ENCODE measurements around the gene IDI2. TPM values are rescaled to one million over a fixed set of nuclear protein-coding genes. Genes with fewer than 3 reads are reported as not detected.

The IDI2 gene
- total and polyA plus RNA-seq, 2 of the 13 experiments (the other 11 are each of a cell fraction or from before 2014, with no cell fraction given): not detected

DNA sequence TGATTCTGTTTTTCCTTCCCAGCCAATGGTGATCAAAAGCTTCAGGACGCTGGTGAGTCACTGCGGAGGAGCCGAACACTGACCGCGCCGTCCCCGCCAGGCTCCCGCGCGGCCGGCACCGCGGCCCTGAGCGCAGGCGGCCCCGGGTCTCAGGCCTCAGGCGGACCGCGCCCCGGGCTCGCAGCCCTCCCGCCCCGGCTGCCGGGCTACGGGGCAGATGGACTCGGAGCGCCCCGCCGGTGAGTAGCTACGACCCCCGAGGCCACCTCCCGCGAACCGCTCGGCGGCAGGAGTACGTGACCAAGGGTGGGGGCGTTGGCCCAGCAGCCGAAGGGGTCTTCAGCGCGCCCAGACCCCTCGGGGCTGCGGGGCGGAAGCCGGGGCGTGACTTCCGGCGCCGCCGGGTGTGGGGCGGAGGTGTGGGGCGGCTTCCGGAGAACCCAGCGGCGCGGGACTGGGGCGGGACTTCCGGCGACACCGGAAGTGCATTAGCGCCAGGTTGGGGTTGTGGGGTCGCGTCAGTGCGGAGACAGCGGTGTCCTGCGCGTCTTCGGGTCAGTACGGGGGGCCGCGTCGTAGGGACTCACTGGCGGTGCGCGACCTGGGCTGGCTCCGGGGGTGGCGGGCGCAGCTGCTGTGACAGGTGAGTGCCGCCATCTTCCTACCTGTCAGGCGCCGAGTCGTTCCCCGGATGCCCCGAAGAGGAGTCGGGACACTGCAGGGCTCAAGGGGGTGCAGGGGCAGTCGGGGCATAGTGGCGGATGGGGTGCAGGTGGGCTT, 30.9 kb upstream of the IDI2 start, which contains the start of gene WDR37 (continued):
- TF ChIP-seq, protein P1, sequence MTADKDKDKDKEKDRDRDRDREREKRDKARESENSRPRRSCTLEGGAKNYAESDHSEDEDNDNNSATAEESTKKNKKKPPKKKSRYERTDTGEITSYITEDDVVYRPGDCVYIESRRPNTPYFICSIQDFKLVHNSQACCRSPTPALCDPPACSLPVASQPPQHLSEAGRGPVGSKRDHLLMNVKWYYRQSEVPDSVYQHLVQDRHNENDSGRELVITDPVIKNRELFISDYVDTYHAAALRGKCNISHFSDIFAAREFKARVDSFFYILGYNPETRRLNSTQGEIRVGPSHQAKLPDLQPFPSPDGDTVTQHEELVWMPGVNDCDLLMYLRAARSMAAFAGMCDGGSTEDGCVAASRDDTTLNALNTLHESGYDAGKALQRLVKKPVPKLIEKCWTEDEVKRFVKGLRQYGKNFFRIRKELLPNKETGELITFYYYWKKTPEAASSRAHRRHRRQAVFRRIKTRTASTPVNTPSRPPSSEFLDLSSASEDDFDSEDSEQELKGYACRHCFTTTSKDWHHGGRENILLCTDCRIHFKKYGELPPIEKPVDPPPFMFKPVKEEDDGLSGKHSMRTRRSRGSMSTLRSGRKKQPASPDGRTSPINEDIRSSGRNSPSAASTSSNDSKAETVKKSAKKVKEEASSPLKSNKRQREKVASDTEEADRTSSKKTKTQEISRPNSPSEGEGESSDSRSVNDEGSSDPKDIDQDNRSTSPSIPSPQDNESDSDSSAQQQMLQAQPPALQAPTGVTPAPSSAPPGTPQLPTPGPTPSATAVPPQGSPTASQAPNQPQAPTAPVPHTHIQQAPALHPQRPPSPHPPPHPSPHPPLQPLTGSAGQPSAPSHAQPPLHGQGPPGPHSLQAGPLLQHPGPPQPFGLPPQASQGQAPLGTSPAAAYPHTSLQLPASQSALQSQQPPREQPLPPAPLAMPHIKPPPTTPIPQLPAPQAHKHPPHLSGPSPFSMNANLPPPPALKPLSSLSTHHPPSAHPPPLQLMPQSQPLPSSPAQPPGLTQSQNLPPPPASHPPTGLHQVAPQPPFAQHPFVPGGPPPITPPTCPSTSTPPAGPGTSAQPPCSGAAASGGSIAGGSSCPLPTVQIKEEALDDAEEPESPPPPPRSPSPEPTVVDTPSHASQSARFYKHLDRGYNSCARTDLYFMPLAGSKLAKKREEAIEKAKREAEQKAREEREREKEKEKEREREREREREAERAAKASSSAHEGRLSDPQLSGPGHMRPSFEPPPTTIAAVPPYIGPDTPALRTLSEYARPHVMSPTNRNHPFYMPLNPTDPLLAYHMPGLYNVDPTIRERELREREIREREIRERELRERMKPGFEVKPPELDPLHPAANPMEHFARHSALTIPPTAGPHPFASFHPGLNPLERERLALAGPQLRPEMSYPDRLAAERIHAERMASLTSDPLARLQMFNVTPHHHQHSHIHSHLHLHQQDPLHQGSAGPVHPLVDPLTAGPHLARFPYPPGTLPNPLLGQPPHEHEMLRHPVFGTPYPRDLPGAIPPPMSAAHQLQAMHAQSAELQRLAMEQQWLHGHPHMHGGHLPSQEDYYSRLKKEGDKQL (CRISPR knock-in tag; IDR thresholded peaks at IDR 0.05; ENCODE audit: low read depth): no peak
- TF ChIP-seq MED1 (CRISPR knock-in tag; IDR thresholded peaks at IDR 0.05): peak; percentile 65
- TF ChIP-seq, protein P2, sequence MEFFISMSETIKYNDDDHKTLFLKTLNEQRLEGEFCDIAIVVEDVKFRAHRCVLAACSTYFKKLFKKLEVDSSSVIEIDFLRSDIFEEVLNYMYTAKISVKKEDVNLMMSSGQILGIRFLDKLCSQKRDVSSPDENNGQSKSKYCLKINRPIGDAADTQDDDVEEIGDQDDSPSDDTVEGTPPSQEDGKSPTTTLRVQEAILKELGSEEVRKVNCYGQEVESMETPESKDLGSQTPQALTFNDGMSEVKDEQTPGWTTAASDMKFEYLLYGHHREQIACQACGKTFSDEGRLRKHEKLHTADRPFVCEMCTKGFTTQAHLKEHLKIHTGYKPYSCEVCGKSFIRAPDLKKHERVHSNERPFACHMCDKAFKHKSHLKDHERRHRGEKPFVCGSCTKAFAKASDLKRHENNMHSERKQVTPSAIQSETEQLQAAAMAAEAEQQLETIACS (CRISPR knock-in tag; IDR thresholded peaks at IDR 0.05): no peak
- peak; percentile 98 for TF ChIP-seq GABPB1 (CRISPR knock-in tag; IDR thresholded peaks at IDR 0.05)
- peak; percentile 72 for TF ChIP-seq ZNF124 (CRISPR knock-in tag; IDR thresholded peaks at IDR 0.05)
- TF ChIP-seq KDM5B (CRISPR knock-in tag; IDR thresholded peaks at IDR 0.05; ENCODE audit: borderline replicate concordance): peak; percentile 41; the same call in 1 of the 2 replicates
- no peak for TF ChIP-seq NONO (IDR thresholded peaks at IDR 0.05)
- TF ChIP-seq NONO (CRISPR knock-in tag; conservative IDR thresholded peaks at IDR 0.05): peak; percentile 54
- TF ChIP-seq, protein P3, sequence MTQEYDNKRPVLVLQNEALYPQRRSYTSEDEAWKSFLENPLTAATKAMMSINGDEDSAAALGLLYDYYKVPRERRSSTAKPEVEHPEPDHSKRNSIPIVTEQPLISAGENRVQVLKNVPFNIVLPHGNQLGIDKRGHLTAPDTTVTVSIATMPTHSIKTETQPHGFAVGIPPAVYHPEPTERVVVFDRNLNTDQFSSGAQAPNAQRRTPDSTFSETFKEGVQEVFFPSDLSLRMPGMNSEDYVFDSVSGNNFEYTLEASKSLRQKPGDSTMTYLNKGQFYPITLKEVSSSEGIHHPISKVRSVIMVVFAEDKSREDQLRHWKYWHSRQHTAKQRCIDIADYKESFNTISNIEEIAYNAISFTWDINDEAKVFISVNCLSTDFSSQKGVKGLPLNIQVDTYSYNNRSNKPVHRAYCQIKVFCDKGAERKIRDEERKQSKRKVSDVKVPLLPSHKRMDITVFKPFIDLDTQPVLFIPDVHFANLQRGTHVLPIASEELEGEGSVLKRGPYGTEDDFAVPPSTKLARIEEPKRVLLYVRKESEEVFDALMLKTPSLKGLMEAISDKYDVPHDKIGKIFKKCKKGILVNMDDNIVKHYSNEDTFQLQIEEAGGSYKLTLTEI (CRISPR knock-in tag; conservative IDR thresholded peaks at IDR 0.05): no peak
- no peak for TF ChIP-seq SUZ12 (IDR thresholded peaks at IDR 0.05; ENCODE audit: low read depth, low read length)
- TF ChIP-seq EZH2 (conservative IDR thresholded peaks at IDR 0.05; ENCODE audit: low read depth, low read length): no peak
- TF ChIP-seq SIN3A (IDR thresholded peaks at IDR 0.05; ENCODE audit: borderline replicate concordance, low read depth, low read length): peak; percentile 91; the same call in 1 of the 2 replicates
- TF ChIP-seq, protein P4, sequence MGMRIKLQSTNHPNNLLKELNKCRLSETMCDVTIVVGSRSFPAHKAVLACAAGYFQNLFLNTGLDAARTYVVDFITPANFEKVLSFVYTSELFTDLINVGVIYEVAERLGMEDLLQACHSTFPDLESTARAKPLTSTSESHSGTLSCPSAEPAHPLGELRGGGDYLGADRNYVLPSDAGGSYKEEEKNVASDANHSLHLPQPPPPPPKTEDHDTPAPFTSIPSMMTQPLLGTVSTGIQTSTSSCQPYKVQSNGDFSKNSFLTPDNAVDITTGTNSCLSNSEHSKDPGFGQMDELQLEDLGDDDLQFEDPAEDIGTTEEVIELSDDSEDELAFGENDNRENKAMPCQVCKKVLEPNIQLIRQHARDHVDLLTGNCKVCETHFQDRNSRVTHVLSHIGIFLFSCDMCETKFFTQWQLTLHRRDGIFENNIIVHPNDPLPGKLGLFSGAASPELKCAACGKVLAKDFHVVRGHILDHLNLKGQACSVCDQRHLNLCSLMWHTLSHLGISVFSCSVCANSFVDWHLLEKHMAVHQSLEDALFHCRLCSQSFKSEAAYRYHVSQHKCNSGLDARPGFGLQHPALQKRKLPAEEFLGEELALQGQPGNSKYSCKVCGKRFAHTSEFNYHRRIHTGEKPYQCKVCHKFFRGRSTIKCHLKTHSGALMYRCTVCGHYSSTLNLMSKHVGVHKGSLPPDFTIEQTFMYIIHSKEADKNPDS (CRISPR knock-in tag; IDR thresholded peaks at IDR 0.05): 0 out of 2 replicates have a peak, but pooled peaks have one; percentile 31
- TF ChIP-seq, protein P5, sequence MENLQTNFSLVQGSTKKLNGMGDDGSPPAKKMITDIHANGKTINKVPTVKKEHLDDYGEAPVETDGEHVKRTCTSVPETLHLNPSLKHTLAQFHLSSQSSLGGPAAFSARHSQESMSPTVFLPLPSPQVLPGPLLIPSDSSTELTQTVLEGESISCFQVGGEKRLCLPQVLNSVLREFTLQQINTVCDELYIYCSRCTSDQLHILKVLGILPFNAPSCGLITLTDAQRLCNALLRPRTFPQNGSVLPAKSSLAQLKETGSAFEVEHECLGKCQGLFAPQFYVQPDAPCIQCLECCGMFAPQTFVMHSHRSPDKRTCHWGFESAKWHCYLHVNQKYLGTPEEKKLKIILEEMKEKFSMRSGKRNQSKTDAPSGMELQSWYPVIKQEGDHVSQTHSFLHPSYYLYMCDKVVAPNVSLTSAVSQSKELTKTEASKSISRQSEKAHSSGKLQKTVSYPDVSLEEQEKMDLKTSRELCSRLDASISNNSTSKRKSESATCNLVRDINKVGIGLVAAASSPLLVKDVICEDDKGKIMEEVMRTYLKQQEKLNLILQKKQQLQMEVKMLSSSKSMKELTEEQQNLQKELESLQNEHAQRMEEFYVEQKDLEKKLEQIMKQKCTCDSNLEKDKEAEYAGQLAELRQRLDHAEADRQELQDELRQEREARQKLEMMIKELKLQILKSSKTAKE (CRISPR knock-in tag; IDR thresholded peaks at IDR 0.05; ENCODE audit: borderline replicate concordance): peak; percentile 31; the same call in 1 of the 2 replicates
- 0 out of 2 replicates have a peak, but pooled peaks have one; percentile 62 for TF ChIP-seq ZBTB3 (CRISPR knock-in tag; IDR thresholded peaks at IDR 0.05; ENCODE audit: borderline replicate concordance, low read depth)
- no peak for TF ChIP-seq MTA3 (CRISPR knock-in tag; IDR thresholded peaks at IDR 0.05)
